ENCODE data around the gene INPP4B. TPM values are rescaled to one million over a fixed set of nuclear protein-coding genes. Genes with fewer than 3 reads are reported as not detected.

The INPP4B gene
- total RNA-seq, 2 experiments from 2014 or later: 55.7 to 60.5 TPM

DNA sequence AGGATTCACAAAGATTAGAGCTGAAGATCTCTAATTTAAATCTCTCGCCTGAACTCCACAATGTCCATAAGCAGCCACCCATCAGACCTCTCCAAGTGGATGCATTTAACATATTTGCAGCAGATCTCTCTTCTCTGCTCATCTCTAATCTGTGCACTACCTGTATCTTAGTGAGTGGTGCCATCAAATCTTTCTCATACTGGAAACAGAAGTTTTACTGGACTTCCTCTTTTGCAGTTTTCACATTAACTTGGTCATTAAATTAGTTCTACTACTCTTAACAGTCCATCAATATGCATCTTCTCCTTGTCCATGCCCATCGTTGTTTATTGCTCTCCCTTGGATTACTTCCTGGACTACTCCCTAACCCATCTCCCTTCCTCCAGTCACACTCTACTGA lies 721.2 kb downstream of the INPP4B start:
- intact Hi-C loops (cut with micrococcal nuclease): loop anchor here (5.0 to 10.0 kb wide), 5 partner anchors 157 to 1360 kb away; no protein-coding TSS in a partner anchor
- no peak for DNase-seq
- Mint-ChIP-seq H3K4me3 (no peak overlapping the region), H3K27ac (no peak overlapping the region), H3K9me3 (no peaks in the 10 kb centered on the region), H3K36me3 (ENCODE audit: low read depth) (peaks cover 34% of the 10 kb centered on the region), H3K4me1 (ENCODE audit: low read depth) (peaks cover 24% of the 10 kb centered on the region), H3K27me3 (ENCODE audit: low read depth) (no peaks in the 10 kb centered on the region)
- CTCF ChIA-PET: interaction anchor here (0.5 kb wide), 1 partner anchor 708 kb away, joined by 4 read pairs; no protein-coding TSS in a partner anchor

DNA sequence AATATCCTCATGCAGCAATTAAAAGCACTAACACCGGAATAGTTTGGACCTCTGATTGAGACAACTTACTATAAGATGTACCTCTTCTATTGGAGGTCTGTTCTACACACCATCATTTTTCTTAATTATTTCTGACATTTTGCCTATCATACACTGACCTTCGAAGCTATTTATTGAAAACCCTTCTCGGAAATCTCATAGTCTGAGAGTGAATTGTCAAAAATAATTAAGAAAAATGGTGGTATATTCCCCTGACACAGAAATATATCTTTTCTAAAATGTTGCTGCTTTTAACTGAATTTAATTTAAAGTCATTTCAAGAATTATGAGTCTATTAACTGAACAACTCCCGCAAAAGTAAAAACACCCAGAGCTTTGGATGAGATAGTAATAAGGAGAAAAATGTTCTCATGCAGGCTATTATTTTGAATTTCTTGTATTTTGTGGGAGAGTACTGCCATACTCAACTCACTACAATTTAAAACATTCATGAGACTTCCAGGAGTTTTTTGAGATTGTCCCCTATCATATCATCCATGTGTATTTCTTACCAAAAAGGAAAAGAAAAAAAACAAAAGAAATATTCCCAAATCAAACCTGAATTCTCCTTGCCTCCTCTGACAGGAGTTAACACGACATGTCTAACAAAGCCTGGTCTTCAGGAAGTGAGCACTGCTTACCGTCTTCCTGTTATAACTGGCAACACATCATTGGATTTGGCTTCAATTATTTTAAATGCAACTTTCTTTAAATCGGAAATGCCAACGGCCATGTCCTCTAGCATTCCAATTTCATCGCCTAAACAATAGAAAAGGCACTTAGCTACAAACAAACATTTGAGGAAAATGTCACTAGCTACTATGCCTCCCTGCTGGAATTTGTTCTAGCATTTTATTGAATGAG lies 724.4 kb downstream of the INPP4B start:
- Mint-ChIP-seq H3K27ac (no peak overlapping the region), H3K4me1 (ENCODE audit: low read depth) (peaks cover 11% of the 10 kb centered on the region), H3K27me3 (ENCODE audit: low read depth) (no peaks in the 10 kb centered on the region), H3K9me3 (no peaks in the 10 kb centered on the region), H3K4me3 (no peak overlapping the region), H3K36me3 (ENCODE audit: low read depth) (peaks cover 58% of the 10 kb centered on the region)
- CTCF ChIA-PET: interaction anchor here (1.0 kb wide), 1 partner anchor 21 kb away, joined by 3 read pairs; no protein-coding TSS in a partner anchor
- intact Hi-C loops (cut with micrococcal nuclease): loop anchor here (10.0 kb wide), 1 partner anchor 1363 kb away; no protein-coding TSS in a partner anchor
- no peak for DNase-seq

DNA sequence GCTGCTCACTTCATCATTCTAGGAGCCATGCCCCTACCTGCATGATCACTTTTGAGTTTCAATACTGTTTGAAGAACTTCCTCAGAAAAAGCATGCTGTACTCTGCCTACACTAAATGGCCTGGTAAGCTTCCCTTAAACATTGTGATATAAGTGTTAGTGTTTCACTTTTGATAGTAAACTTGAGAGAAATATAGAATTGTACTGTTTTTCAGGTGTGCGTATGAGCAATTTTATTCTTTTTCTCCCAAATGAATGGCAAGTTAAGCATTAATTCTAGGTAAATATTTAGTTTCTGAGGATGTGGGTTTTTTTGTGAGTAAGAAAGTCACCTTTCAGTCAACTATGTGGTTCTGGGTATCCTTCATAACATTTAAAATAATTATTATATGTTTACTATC lies 725.2 kb downstream of the INPP4B start:
- CTCF ChIA-PET: no interaction called here
- H3K36me3 Mint-ChIP-seq (ENCODE audit: low read depth): peaks cover 61% of the 10 kb centered on the region
- no peaks in the 10 kb centered on the region for H3K9me3 Mint-ChIP-seq
- H3K27me3 Mint-ChIP-seq (ENCODE audit: low read depth): no peaks in the 10 kb centered on the region
- H3K4me1 Mint-ChIP-seq (ENCODE audit: low read depth): peaks cover 14% of the 10 kb centered on the region
- no peak overlapping the region for H3K4me3 Mint-ChIP-seq
- intact Hi-C loops (cut with micrococcal nuclease): loop anchor here (10.0 kb wide), 1 partner anchor 1364 kb away; no protein-coding TSS in a partner anchor
- H3K27ac Mint-ChIP-seq: no peak overlapping the region
- no peak for DNase-seq

DNA sequence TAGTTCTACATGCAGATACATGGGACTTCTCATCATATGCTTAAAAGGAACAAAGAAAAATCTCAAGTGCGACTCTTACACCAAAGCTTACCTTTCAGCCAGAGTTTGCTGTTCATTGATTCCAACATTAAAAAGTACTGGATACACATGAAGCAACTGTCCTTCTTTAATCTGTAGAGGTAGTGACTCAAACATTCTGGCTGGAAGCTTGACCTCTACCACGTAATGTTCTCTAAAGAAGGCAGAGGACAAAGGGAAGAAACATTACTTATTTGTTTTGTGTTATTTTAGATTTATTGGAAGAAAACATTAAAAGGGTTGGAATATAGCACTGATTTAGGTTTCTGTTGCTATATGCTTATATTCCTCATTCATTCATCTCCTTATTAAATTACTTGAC lies 733.6 kb downstream of the INPP4B start:
- intact Hi-C loops (cut with micrococcal nuclease): no loop called here
- no peak for DNase-seq
- H3K4me3 Mint-ChIP-seq: no peak overlapping the region
- peaks cover 6% of the 10 kb centered on the region for H3K4me1 Mint-ChIP-seq (ENCODE audit: low read depth)
- H3K36me3 Mint-ChIP-seq (ENCODE audit: low read depth): peaks cover 40% of the 10 kb centered on the region
- no peak overlapping the region for H3K27ac Mint-ChIP-seq
- no peaks in the 10 kb centered on the region for H3K27me3 Mint-ChIP-seq (ENCODE audit: low read depth)
- CTCF ChIA-PET: no interaction called here
- H3K9me3 Mint-ChIP-seq: no peaks in the 10 kb centered on the region

DNA sequence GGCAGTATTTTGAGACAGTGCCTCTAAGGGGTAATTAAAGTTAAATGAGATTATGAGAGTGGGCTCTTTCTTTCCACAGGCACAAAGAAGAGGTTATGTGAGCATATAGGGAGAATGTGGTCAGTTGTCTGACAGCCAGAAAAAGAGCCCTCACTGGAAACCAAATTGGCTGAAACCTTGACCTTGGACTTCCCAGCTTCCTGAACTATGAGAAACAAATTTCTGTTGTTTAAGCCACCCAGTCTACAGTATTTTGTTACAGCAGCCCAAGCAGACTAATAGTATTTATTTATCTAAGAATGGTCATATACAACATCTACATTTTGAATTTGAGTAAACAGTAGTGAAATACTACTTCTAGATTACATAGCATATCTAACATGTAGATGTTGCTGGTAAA lies 736.0 kb downstream of the INPP4B start:
- Mint-ChIP-seq H3K4me3 (no peak overlapping the region), H3K36me3 (ENCODE audit: low read depth) (peaks cover 29% of the 10 kb centered on the region), H3K27ac (no peak overlapping the region), H3K9me3 (no peaks in the 10 kb centered on the region), H3K4me1 (ENCODE audit: low read depth) (no peaks in the 10 kb centered on the region), H3K27me3 (ENCODE audit: low read depth) (no peaks in the 10 kb centered on the region)
- DNase-seq: no peak
- CTCF ChIA-PET: no interaction called here
- intact Hi-C loops (cut with micrococcal nuclease): no loop called here

DNA sequence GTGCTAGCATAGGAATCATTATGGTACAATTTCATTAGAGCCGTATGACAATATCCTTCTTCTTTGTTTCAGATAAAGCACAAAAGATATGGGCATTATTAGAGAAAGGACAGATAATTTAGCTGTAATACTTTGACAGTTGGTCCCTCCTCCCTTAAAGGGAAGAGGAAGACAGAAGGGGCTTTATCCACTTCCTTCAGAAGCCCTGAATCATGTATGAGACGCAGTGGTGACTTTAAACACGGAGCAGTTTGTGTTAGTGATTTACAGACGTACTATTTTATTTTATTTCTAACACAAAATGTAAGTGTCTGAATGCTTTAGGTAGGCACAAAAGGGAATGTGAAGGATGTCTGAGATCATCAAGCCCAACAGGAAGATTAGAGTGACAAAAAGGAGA lies 742.1 kb downstream of the INPP4B start:
- no peaks in the 10 kb centered on the region for H3K9me3 Mint-ChIP-seq
- no peak overlapping the region for H3K27ac Mint-ChIP-seq
- H3K4me1 Mint-ChIP-seq (ENCODE audit: low read depth): peaks cover 2% of the 10 kb centered on the region
- DNase-seq: no peak
- intact Hi-C loops (cut with micrococcal nuclease): no loop called here
- CTCF ChIA-PET: no interaction called here
- H3K4me3 Mint-ChIP-seq: no peak overlapping the region
- H3K27me3 Mint-ChIP-seq (ENCODE audit: low read depth): no peaks in the 10 kb centered on the region
- H3K36me3 Mint-ChIP-seq (ENCODE audit: low read depth): peaks cover 19% of the 10 kb centered on the region

DNA sequence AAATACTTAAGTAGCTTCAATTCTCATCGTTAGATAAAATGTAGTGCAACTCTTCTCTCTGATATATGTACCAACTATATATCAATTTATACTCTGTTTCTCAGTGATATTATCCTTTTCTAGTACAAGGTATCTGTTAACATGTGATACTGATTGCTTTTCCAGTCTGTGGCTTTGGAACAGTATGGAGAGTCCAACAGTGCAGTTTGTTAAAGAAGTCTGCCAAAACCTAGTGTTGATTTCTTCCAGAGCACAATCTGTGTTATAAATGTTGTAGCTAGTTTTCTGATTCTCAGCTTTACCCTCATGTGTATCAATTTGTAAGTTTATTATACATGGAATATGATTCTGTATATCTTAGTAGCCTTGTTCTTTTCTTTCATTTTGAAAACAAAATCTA lies 744.7 kb downstream of the INPP4B start:
- Mint-ChIP-seq H3K4me3 (no peak overlapping the region), H3K9me3 (no peaks in the 10 kb centered on the region), H3K27ac (no peak overlapping the region), H3K36me3 (ENCODE audit: low read depth) (peaks cover 20% of the 10 kb centered on the region), H3K27me3 (ENCODE audit: low read depth) (no peaks in the 10 kb centered on the region), H3K4me1 (ENCODE audit: low read depth) (peaks cover 12% of the 10 kb centered on the region)
- no peak for DNase-seq
- CTCF ChIA-PET: no interaction called here
- intact Hi-C loops (cut with micrococcal nuclease): no loop called here

DNA sequence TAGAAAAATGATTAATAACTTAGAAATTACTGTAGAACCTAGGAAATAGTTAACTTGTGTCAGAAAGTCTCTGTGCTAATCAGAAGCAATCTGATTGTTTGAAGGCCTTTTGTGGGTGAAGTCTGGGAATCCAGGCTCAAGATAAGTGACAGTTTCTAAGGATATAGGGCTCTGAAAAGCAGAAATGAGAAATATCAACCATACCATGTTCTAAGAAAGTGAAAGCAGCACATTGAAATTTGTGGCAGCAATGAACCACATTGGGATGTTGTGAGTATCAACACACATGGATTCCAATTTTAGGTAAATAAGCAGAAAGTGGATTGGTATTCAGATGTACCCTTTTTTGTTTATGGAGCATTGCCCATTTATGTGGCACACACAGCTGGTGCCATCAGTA lies 745.2 kb downstream of the INPP4B start:
- Mint-ChIP-seq H3K36me3 (ENCODE audit: low read depth) (peaks cover 22% of the 10 kb centered on the region), H3K4me3 (no peak overlapping the region), H3K27ac (no peak overlapping the region), H3K4me1 (ENCODE audit: low read depth) (peaks cover 12% of the 10 kb centered on the region), H3K9me3 (no peaks in the 10 kb centered on the region), H3K27me3 (ENCODE audit: low read depth) (no peaks in the 10 kb centered on the region)
- intact Hi-C loops (cut with micrococcal nuclease): no loop called here
- DNase-seq: no peak
- CTCF ChIA-PET: no interaction called here

DNA sequence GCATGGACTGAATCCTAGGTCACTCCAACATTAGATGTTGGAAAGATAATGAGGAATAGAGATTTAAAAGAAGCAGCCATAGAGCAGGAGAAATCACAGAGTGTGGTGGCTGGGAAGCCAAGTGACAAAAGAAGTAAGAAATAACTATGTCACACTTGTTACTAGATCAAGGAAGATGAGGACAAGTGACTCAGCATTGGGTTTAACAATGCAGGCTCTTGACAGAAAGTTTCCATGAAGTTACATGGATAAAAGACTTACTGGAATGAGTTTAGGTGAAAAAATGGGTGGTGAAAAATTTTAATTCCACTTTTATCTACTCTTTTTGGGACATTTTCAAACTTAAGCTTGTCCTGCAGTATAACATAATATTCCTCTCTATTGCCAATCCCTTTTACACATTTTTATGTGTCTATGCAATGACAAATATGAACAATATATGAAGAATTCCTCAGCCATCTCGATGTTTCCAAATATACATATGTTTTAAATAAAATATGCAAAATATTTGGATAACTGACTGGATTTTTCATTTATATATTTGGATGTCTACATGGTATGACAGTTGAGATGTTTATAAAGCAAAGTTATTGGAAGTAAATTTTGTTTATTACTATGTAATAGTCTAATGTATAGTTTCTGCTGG lies 747.1 kb downstream of the INPP4B start:
- intact Hi-C loops (cut with micrococcal nuclease): no loop called here
- CTCF ChIA-PET: no interaction called here

DNA sequence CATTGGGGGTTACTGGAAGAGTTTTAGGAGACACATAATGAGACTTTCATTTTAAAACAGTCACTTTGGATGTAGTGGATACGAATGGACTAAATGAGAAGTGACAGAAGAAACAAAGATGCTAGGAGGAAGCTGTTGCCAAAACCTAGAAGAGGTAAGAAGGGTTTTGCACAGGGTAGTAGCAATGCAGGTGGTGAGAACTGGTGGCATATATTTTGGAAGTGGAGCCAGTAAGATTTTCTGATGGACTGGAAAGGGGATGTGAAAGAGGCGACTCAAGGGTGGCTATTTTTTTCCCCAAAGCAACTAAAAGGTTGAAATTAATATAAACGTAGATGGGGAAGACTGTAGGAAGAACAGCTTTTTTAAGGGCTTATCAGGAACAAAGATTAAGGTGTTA lies 747.7 kb downstream of the INPP4B start:
- no peak overlapping the region for H3K4me3 Mint-ChIP-seq
- no peaks in the 10 kb centered on the region for H3K27me3 Mint-ChIP-seq (ENCODE audit: low read depth)
- H3K27ac Mint-ChIP-seq: no peak overlapping the region

More for the DNA sequence above, 747.1 kb downstream of the INPP4B start:
- Mint-ChIP-seq H3K4me1 (ENCODE audit: low read depth) (peaks cover 13% of the 10 kb centered on the region), H3K9me3 (no peaks in the 10 kb centered on the region), H3K4me3 (no peak overlapping the region), H3K27me3 (ENCODE audit: low read depth) (no peaks in the 10 kb centered on the region), H3K36me3 (ENCODE audit: low read depth) (peaks cover 32% of the 10 kb centered on the region), H3K27ac (no peak overlapping the region)
- no peak for DNase-seq

DNA sequence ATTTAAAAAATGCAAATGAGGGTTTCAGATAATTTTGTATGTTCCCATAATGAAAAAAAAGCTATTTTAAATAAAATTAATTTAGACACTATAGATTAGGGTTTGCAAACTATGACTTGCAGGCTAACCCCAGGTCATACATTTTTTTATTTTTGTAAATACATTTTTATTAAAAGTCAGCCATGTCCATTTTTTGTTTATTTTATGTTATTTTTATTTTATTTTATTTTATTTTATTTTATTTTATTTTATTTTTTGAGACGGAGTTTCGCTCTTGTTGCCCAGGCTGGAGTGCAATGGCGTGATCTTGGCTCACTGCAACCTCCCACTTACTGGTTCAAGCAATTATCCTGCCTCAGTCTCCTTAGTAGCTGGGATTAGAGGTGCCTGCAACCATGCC lies 749.1 kb downstream of the INPP4B start:
- H3K4me3 Mint-ChIP-seq: no peak overlapping the region
- intact Hi-C loops (cut with micrococcal nuclease): no loop called here
- H3K4me1 Mint-ChIP-seq (ENCODE audit: low read depth): peaks cover 13% of the 10 kb centered on the region

More for the DNA sequence above, 747.7 kb downstream of the INPP4B start:
- DNase-seq: no peak
- peaks cover 31% of the 10 kb centered on the region for H3K36me3 Mint-ChIP-seq (ENCODE audit: low read depth)
- intact Hi-C loops (cut with micrococcal nuclease): no loop called here
- H3K9me3 Mint-ChIP-seq: no peaks in the 10 kb centered on the region
- CTCF ChIA-PET: no interaction called here
- H3K4me1 Mint-ChIP-seq (ENCODE audit: low read depth): peaks cover 13% of the 10 kb centered on the region

DNA sequence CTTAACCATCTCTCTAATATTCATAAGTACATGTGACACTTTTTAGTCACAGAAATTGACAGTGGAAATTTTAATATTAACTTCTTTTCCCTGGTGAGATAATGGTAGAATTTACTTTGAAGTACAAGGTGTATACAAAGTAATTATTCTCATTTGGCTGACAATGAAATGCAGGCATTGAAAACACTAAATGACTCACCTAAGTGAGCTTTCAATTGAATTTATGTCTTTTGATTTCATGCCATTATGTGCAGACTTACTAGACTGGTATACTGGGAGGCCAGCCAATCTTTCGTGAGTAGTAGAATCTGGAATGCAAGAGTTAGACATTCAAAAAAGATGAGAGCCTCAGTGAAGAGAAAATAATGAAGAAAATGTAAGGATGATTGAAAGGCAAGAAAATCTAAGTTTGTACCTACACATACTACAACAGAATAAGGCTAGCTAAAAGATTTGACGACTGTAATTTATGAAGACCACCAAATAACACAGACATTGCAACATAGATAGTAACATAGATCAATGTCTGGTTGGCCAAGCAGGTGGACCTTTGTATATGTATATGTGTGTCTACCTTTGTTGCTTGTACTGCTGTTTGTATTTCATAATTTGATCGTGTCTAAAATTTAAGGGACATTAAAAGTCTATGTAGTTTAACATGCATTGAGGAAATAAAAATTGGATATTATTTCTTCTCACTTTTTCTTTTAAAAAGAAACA lies 750.1 kb downstream of the INPP4B start:
- Mint-ChIP-seq H3K27me3 (ENCODE audit: low read depth) (no peaks in the 10 kb centered on the region), H3K36me3 (ENCODE audit: low read depth) (peaks cover 40% of the 10 kb centered on the region), H3K4me3 (no peak overlapping the region), H3K4me1 (ENCODE audit: low read depth) (peaks cover 15% of the 10 kb centered on the region), H3K9me3 (no peaks in the 10 kb centered on the region), H3K27ac (no peak overlapping the region)
- DNase-seq: no peak
- intact Hi-C loops (cut with micrococcal nuclease): no loop called here
- CTCF ChIA-PET: no interaction called here

More for the DNA sequence above, 749.1 kb downstream of the INPP4B start:
- Mint-ChIP-seq H3K36me3 (ENCODE audit: low read depth) (peaks cover 35% of the 10 kb centered on the region), H3K27me3 (ENCODE audit: low read depth) (no peaks in the 10 kb centered on the region), H3K9me3 (no peaks in the 10 kb centered on the region), H3K27ac (no peak overlapping the region)
- CTCF ChIA-PET: no interaction called here
- DNase-seq: no peak

All from activated naive CD4-positive, alpha-beta T cell treated with anti-CD3 and anti-CD28 coated beads for 36 hours (primary cell).